WTC11 (cell line): ENCODE data around the gene SYT8. TPM values are rescaled to one million over a fixed set of nuclear protein-coding genes. Genes with fewer than 3 reads are reported as not detected.

Experiments
- ATAC-seq: fragments of 200-7000 bp; cut with Tn5 transposase; 2 replicates; pipeline ENCODE4 v1.10.0; 2021; ENCODE audit warnings: mild to moderate bottlenecking, moderate library complexity
- CTCF ChIA-PET: fragments of 300-600 bp; sonication (Branson Sonifier 250); formaldehyde crosslinking; loops from one replicate; lab custom pipeline; 2021; ENCODE audit warnings: antibody characterized with exemption; lab: Charles Lee
- POLR2A ChIA-PET: fragments of 350-600 bp; sonication (Branson Sonifier 250); formaldehyde crosslinking; loops from one replicate; lab custom pipeline; 2021; ENCODE audit warnings: antibody characterized with exemption; lab: Charles Lee
- DNase-seq: peaks from one replicate; pipeline ENCODE4 v3.0.0; 2021; ENCODE audit warnings: low spot score
- H3K27ac Mint-ChIP-seq: 2 replicates; pipeline ENCODE4 v1.8.0; 2021; ENCODE audit warnings: mixed read lengths
- H3K27me3 Mint-ChIP-seq: 2 replicates; pipeline ENCODE4 v1.8.0; 2021; ENCODE audit warnings: low read depth, mild to moderate bottlenecking, moderate library complexity, mixed read lengths
- H3K36me3 Mint-ChIP-seq: 2 replicates; pipeline ENCODE4 v1.8.0; 2021; ENCODE audit warnings: mixed read lengths
- H3K4me1 Mint-ChIP-seq: 2 replicates; pipeline ENCODE4 v1.8.0; 2022; ENCODE audit warnings: mixed read lengths
- H3K4me3 Mint-ChIP-seq: 2 replicates; pipeline ENCODE4 v1.8.0; 2021; ENCODE audit warnings: mild to moderate bottlenecking, moderate library complexity, mixed read lengths
- H3K9me3 Mint-ChIP-seq: 2 replicates; pipeline ENCODE4 v1.8.0; 2021; ENCODE audit warnings: mixed read lengths
- CBFB ChIP-seq: sonication (generic); formaldehyde crosslinking; IDR thresholded peaks from 2 replicates; pipeline ENCODE4 v1.8.1; 2022; ENCODE audit warnings: mild to moderate bottlenecking, low read depth, missing genetic modification reagents
- CREB1 ChIP-seq: sonication (generic); formaldehyde crosslinking; IDR thresholded peaks from 2 replicates; pipeline ENCODE4 v1.8.0; 2023; ENCODE audit warnings: mild to moderate bottlenecking, missing genetic modification reagents
- ELF4 ChIP-seq: sonication (generic); formaldehyde crosslinking; IDR thresholded peaks from 2 replicates; pipeline ENCODE4 v1.8.1; 2022; ENCODE audit warnings: low read depth, mild to moderate bottlenecking, moderate library complexity, missing genetic modification reagents
- JAZF1 ChIP-seq: fragments of 250-450 bp; sonication (Bioruptor Pico); IDR thresholded peaks from 2 replicates; pipeline ENCODE4 v1.9.0; 2021; ENCODE audit warnings: moderate library complexity, mild to moderate bottlenecking, inconsistent platforms
- NR1H2 ChIP-seq: sonication (generic); formaldehyde crosslinking; IDR thresholded peaks from 2 replicates; pipeline ENCODE4 v1.9.0; 2021; ENCODE audit warnings: mild to moderate bottlenecking, moderate library complexity, missing genetic modification reagents
- RELA ChIP-seq: sonication (generic); formaldehyde crosslinking; IDR thresholded peaks from 2 replicates; pipeline ENCODE4 v1.8.1; 2022; ENCODE audit warnings: missing genetic modification reagents, mild to moderate bottlenecking, borderline replicate concordance
- RORB ChIP-seq: fragments of 250-450 bp; sonication (Bioruptor Pico); IDR thresholded peaks from 2 replicates; pipeline ENCODE4 v1.9.0; 2021; ENCODE audit warnings: mild to moderate bottlenecking
- ZBTB21 ChIP-seq: sonication (generic); formaldehyde crosslinking; IDR thresholded peaks from 2 replicates; pipeline ENCODE4 v1.8.1; 2023; ENCODE audit warnings: mild to moderate bottlenecking, missing genetic modification reagents, borderline replicate concordance
- ZNF138 ChIP-seq: sonication (generic); formaldehyde crosslinking; conservative IDR thresholded peaks from 2 replicates; pipeline ENCODE4 v1.8.1; 2022; ENCODE audit warnings: mild to moderate bottlenecking, moderate library complexity, missing genetic modification reagents
- ZNF219 ChIP-seq: sonication (generic); formaldehyde crosslinking; IDR thresholded peaks from 2 replicates; pipeline ENCODE4 v1.8.0; 2023; ENCODE audit warnings: missing genetic modification reagents, mild to moderate bottlenecking, borderline replicate concordance
- ZNF396 ChIP-seq: fragments of 250-450 bp; sonication (Bioruptor Pico); IDR thresholded peaks from 2 replicates; pipeline ENCODE4 v1.8.0; 2021; ENCODE audit warnings: mild to moderate bottlenecking, moderate library complexity, borderline replicate concordance
- total RNA-seq: library from RNA; stranded (reverse); gene quantifications from 3 replicates; pipeline ENCODE4 v1.2.3, GENCODE V29; 2021
- TF ChIP-seq, protein P1 (sequence below): sonication (generic); formaldehyde crosslinking; IDR thresholded peaks from 2 replicates; pipeline ENCODE4 v1.8.1; 2022; ENCODE audit warnings: mild to moderate bottlenecking, missing genetic modification reagents, moderate library complexity, borderline replicate concordance
- TF ChIP-seq, protein P2 (sequence below): sonication (generic); formaldehyde crosslinking; IDR thresholded peaks from 2 replicates; pipeline ENCODE4 v1.8.0; 2022; ENCODE audit warnings: mild to moderate bottlenecking, missing genetic modification reagents
- TF ChIP-seq, protein P3 (sequence below): sonication (generic); formaldehyde crosslinking; IDR thresholded peaks from 2 replicates; pipeline ENCODE4 v1.8.1; 2023; ENCODE audit warnings: mild to moderate bottlenecking, missing genetic modification reagents
- TF ChIP-seq, protein P4 (sequence below): fragments of 250-450 bp; sonication (Bioruptor Pico); IDR thresholded peaks from 2 replicates; pipeline ENCODE4 v1.9.0; 2021; ENCODE audit warnings: mild to moderate bottlenecking
- TF ChIP-seq, protein P5 (sequence below): fragments of 250-450 bp; sonication (Bioruptor Pico); IDR thresholded peaks from 2 replicates; pipeline ENCODE4 v1.9.0; 2021; ENCODE audit warnings: mild to moderate bottlenecking, borderline replicate concordance
- TF ChIP-seq, protein P6 (sequence below): sonication (generic); formaldehyde crosslinking; IDR thresholded peaks from 2 replicates; pipeline ENCODE4 v1.8.1; 2023; ENCODE audit warnings: mild to moderate bottlenecking, missing genetic modification reagents, borderline replicate concordance

The SYT8 gene
- total RNA-seq, 1 experiment from 2014 or later, result 0.37 TPM

DNA sequence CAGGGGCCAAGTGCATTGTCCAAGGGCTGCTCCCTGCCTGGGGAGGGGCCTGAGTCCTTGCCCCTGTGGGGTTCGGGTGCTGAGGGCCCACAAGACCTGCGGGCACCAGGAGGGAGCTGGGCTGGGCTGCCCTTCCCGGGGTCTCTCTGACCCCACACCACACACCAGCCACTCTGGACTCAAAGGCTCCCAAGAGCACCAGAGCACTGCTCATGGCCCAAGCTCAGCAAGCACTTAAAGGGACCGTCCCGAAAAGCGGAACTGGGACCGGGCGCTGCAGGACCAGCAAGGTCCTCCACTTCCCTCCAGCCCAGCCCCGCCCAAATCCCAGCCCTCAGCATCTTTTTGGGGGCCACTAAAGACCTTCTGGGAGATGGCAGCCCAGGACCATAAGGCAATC, 23.4 kb downstream of the SYT8 start:
- TF ChIP-seq, protein P1, sequence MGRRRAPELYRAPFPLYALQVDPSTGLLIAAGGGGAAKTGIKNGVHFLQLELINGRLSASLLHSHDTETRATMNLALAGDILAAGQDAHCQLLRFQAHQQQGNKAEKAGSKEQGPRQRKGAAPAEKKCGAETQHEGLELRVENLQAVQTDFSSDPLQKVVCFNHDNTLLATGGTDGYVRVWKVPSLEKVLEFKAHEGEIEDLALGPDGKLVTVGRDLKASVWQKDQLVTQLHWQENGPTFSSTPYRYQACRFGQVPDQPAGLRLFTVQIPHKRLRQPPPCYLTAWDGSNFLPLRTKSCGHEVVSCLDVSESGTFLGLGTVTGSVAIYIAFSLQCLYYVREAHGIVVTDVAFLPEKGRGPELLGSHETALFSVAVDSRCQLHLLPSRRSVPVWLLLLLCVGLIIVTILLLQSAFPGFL, result no peak
- TF ChIP-seq CBFB (CRISPR knock-in tag), result no peak
- TF ChIP-seq ZBTB21, result no peak
- TF ChIP-seq NR1H2, result no peak
- TF ChIP-seq, protein P2, sequence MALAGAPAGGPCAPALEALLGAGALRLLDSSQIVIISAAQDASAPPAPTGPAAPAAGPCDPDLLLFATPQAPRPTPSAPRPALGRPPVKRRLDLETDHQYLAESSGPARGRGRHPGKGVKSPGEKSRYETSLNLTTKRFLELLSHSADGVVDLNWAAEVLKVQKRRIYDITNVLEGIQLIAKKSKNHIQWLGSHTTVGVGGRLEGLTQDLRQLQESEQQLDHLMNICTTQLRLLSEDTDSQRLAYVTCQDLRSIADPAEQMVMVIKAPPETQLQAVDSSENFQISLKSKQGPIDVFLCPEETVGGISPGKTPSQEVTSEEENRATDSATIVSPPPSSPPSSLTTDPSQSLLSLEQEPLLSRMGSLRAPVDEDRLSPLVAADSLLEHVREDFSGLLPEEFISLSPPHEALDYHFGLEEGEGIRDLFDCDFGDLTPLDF, result no peak
- no peak for TF ChIP-seq ZNF138 (CRISPR knock-in tag)
- TF ChIP-seq RELA (CRISPR knock-in tag), result no peak
- TF ChIP-seq JAZF1 (CRISPR knock-in tag), result no peak
- TF ChIP-seq ZNF396 (CRISPR knock-in tag), result no peak
- TF ChIP-seq CREB1 (CRISPR knock-in tag), result no peak
- TF ChIP-seq ZNF219 (CRISPR knock-in tag), result no peak
- TF ChIP-seq, protein P3, sequence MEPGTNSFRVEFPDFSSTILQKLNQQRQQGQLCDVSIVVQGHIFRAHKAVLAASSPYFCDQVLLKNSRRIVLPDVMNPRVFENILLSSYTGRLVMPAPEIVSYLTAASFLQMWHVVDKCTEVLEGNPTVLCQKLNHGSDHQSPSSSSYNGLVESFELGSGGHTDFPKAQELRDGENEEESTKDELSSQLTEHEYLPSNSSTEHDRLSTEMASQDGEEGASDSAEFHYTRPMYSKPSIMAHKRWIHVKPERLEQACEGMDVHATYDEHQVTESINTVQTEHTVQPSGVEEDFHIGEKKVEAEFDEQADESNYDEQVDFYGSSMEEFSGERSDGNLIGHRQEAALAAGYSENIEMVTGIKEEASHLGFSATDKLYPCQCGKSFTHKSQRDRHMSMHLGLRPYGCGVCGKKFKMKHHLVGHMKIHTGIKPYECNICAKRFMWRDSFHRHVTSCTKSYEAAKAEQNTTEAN (CRISPR knock-in tag), result no peak
- TF ChIP-seq, protein P4, sequence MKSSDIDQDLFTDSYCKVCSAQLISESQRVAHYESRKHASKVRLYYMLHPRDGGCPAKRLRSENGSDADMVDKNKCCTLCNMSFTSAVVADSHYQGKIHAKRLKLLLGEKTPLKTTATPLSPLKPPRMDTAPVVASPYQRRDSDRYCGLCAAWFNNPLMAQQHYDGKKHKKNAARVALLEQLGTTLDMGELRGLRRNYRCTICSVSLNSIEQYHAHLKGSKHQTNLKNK (CRISPR knock-in tag), result no peak
- no peak for TF ChIP-seq ELF4 (CRISPR knock-in tag)
- no peak for TF ChIP-seq RORB (CRISPR knock-in tag)
- TF ChIP-seq, protein P5, sequence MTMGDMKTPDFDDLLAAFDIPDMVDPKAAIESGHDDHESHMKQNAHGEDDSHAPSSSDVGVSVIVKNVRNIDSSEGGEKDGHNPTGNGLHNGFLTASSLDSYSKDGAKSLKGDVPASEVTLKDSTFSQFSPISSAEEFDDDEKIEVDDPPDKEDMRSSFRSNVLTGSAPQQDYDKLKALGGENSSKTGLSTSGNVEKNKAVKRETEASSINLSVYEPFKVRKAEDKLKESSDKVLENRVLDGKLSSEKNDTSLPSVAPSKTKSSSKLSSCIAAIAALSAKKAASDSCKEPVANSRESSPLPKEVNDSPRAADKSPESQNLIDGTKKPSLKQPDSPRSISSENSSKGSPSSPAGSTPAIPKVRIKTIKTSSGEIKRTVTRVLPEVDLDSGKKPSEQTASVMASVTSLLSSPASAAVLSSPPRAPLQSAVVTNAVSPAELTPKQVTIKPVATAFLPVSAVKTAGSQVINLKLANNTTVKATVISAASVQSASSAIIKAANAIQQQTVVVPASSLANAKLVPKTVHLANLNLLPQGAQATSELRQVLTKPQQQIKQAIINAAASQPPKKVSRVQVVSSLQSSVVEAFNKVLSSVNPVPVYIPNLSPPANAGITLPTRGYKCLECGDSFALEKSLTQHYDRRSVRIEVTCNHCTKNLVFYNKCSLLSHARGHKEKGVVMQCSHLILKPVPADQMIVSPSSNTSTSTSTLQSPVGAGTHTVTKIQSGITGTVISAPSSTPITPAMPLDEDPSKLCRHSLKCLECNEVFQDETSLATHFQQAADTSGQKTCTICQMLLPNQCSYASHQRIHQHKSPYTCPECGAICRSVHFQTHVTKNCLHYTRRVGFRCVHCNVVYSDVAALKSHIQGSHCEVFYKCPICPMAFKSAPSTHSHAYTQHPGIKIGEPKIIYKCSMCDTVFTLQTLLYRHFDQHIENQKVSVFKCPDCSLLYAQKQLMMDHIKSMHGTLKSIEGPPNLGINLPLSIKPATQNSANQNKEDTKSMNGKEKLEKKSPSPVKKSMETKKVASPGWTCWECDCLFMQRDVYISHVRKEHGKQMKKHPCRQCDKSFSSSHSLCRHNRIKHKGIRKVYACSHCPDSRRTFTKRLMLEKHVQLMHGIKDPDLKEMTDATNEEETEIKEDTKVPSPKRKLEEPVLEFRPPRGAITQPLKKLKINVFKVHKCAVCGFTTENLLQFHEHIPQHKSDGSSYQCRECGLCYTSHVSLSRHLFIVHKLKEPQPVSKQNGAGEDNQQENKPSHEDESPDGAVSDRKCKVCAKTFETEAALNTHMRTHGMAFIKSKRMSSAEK (CRISPR knock-in tag), result no peak
- TF ChIP-seq, protein P6, sequence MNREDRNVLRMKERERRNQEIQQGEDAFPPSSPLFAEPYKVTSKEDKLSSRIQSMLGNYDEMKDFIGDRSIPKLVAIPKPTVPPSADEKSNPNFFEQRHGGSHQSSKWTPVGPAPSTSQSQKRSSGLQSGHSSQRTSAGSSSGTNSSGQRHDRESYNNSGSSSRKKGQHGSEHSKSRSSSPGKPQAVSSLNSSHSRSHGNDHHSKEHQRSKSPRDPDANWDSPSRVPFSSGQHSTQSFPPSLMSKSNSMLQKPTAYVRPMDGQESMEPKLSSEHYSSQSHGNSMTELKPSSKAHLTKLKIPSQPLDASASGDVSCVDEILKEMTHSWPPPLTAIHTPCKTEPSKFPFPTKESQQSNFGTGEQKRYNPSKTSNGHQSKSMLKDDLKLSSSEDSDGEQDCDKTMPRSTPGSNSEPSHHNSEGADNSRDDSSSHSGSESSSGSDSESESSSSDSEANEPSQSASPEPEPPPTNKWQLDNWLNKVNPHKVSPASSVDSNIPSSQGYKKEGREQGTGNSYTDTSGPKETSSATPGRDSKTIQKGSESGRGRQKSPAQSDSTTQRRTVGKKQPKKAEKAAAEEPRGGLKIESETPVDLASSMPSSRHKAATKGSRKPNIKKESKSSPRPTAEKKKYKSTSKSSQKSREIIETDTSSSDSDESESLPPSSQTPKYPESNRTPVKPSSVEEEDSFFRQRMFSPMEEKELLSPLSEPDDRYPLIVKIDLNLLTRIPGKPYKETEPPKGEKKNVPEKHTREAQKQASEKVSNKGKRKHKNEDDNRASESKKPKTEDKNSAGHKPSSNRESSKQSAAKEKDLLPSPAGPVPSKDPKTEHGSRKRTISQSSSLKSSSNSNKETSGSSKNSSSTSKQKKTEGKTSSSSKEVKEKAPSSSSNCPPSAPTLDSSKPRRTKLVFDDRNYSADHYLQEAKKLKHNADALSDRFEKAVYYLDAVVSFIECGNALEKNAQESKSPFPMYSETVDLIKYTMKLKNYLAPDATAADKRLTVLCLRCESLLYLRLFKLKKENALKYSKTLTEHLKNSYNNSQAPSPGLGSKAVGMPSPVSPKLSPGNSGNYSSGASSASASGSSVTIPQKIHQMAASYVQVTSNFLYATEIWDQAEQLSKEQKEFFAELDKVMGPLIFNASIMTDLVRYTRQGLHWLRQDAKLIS, result no peak
- TF ChIP-seq, all 79 proteins: peak for 0
- ChIA-PET CTCF (interaction anchor here (0.9 to 2.4 kb wide), 3 partner anchors 18 to 59 kb away, joined by 3 to 6 read pairs (median 3); no protein-coding TSS in a partner anchor), POLR2A (no interaction called here)
- no peak overlapping the region for H3K27ac Mint-ChIP-seq
- ATAC-seq (no peak), DNase-seq (no peak)
- H3K36me3 Mint-ChIP-seq, result no peaks in the 10 kb centered on the region
- no peaks in the 10 kb centered on the region; the same call in 1 of the 2 replicates for H3K4me1 Mint-ChIP-seq
- no peaks in the 10 kb centered on the region for H3K27me3 Mint-ChIP-seq
- no peaks in the 10 kb centered on the region for H3K9me3 Mint-ChIP-seq
- H3K4me3 Mint-ChIP-seq, result no peak overlapping the region
